Measurements from ENCODE around the gene STK32C.

GRCh38 chr10:132298038-132298881 is 9.5 kb downstream of the STK32C start:
- no peak for TF ChIP-seq POLR2A (IDR thresholded peaks at IDR 0.05)
- TF ChIP-seq CTCF (IDR thresholded peaks at IDR 0.05), result no peak
- no peak for TF ChIP-seq POLR2AphosphoS5 (IDR thresholded peaks at IDR 0.05; ENCODE audit: insufficient read depth in 1 of 2, low read depth in 1 of 2)
